HT1080 (cell line): ENCODE data around the gene EPG5. TPM values are rescaled to one million over a fixed set of nuclear protein-coding genes. Genes with fewer than 3 reads are reported as not detected.
"Not testable (repeated sequence)": the region's sequence is repeated elsewhere in the genome, so short reads cannot be mapped to it uniquely, and the experiment has no call there.

Source experiments
- DNase-seq: peaks from one replicate; pipeline ENCODE4 v3.0.0-alpha.2; 2015; ENCODE audit warnings: low read depth
- total RNA-seq: library from RNA; depleted of rRNA; stranded (reverse); fragments of >200 nt; shearing (Covaris generic); gene quantifications from 2 replicates; pipeline ENCODE4 v1.2.3, GENCODE V29; 2014

EPG5 gene
- total RNA-seq, 1 experiment from 2014 or later = 12.7 TPM

DNA sequence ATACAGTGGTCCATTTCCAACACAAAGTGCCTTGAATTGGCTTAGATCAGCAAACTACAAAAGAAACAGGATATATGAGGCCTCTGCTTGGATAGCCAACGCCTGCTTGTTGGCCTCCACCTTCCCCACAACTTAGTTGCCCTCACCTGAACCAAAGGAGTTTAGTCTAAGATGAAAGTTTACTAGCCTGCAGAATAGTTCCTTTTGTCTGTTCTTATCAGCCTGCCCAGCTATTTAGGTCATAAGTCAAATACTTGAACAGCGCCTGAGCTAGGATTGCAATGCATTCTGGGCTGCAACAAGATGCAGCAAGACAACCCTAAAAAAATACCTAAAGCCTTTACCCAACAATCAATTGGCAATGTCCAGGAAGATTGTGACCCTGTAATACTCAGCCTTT, 13.1 kb upstream of the EPG5 start:
- no peak for DNase-seq

DNA sequence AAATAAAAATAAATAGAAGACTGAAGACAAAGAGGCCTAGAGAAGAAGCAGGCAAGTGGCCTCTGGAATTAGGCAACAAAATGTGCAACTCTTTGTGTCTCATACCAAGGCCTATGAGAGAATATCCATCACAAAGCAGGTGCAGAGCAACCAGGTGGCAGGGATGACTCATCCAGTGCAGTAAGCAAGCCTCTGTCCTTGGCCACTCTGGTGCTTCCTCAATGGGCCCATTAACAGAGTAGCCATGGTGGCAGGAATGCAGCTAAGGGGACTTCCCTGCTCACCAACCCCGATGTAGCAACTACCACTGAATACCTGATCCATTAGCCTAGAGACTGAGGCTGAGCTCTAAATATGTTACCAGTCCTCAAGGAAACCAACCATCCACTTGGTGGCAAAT, 11.0 kb upstream of the EPG5 start:
- DNase-seq = no peak

DNA sequence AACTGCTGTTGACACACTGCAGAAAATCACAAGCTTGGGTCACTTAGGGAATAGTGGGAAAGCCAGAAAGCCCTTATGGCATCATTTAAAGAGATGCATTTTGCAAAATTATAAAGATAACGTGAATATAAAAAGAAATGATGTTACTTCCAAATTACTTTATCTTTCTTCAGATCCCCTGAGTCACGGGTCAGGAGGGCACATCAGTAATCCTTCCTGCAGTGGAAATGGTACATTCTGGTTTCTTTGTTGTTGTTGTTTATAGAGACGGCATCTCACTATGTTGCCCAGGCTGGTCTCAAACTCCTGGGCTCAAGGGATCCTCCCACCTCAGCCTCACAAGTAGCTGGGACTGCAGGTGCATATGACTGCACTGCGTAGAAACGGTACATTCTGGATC, 9.8 kb upstream of the EPG5 start:
- DNase-seq = no peak

DNA sequence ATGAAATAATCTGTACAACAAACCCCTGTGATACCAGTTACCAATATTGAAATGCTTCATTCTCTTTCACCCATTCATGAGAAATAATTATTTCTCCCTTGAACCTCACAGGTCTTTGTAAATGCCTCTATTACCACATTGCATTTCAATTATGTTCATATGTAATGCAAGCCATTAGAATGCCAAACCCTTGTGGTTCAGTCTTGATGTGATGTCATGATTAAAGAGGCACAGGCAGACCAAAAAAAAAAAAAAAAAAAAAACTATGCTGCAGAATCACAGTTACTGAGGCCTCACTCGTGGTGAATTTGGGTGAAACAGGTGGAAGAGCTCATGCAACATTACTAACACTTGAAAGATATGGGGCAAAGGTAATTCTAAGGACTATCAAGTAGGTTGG, 9.4 kb upstream of the EPG5 start:
- DNase-seq = no peak

DNA sequence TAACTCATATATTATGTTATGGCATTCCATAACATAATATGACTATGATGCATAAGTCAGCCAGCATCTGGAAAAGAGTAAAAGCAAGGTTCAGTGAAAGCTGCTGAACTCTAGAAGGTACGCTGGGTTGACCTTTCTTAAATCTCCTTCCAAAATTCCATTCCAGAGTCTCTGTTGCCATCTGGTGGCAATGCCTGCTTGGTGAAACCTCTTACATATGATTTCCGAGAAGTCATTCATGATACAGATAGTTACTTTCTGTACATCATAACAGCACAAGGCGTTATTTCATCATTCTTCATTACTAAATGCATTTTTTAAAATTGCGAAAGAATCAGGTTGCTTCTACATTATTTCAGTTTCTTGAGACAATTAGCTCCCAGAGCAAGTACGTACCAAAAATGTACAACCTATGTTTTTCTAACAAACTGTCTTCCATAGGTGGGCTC, 7.0 kb upstream of the EPG5 start:
- peak; percentile 73 for DNase-seq

DNA sequence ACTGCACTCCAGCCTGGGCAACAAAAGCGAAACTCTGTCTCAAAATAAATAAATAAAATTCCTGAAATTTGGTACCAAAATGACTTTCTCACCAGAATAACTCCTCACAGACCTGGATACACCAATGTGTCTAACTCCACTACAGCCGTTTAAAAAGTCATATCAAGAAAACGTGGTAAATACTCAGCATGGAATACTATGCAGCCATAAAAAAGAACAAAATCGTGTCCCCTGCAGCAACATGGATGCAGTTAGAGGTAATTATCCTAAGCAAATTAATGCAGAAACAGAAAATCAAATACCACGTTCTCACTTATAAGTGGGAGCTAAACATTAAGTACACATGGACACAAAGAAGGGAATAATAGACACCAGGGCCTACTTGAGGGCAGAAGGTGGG, 2.2 kb downstream of the EPG5 start:
- not testable (repeated sequence) for DNase-seq

DNA sequence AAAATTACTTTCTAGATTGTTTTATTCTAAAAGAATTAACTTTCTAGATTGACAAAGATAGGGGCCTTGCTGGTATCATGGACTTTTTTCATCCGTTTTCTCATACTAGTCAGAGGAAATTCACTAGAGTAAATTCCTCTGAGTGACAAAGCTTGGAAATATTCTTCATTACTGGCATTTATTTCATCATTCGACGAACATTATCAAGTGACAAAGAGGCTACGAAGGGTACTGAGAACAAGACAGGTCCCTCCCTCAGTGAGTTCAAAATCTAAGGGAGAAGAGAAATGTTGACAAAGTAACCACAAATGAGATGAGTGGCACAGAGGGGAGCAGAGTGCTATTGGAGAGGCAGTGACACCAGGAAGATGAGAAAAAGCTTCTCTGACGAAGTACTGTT, 4.3 kb downstream of the EPG5 start:
- DNase-seq = peak; percentile 81

DNA sequence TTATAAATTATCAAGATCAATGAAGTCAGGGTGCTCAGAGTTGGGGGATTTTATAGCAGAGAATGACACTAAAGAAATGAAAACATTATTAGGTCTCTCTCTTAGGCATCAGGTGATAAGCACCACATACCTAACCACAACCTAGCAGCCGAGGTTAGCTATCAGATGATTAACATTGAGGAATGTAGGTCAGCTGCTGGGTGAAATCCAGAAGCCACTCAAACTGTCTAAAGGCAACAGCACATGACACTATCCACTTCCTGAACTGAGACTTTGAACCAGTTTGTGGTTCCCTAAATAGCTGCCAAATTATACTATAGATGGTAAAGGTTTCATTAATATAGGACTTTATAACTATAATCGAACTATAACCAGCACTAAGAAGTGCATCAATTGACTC, 4.7 kb downstream of the EPG5 start:
- peak; percentile 85 for DNase-seq

DNA sequence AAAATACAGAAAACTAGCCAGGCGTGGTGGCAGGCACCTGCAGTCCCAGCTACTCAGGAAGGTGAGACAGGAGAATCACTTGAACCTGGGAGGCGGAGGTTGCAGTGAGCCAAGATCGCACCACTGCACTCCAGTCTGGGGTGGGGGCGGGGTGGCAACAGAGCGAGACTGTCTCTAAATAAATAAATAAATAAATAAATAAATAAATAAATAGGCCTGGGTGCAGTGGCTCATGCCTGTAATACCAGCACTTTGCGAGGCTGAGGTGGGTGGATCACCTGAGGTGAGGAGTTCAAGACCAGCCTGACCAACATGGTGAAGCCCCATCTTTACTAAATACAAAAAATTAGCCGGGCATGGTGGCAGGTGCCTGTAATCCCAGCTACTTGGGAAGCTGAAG, 7.6 kb downstream of the EPG5 start:
- DNase-seq = not testable (repeated sequence)

DNA sequence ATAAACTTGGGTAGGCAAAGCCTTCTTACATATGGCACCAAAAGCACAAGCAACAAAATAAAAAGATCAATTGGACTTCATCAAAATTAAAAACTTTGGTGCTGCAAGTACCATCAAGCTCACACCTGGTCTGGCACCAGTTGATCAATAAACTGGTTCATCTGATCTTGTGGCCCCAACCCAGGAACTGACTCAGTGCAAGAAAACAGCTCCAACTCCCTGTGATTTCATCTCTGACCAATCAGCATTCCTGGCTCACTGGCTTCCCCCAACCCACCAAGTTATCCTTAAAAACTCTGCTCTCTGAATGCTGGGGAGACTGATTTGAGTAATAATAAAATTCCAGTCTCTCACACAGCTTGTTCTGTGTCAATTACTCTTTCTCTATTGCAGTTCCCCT, 8.4 kb downstream of the EPG5 start:
- DNase-seq = peak; percentile 47

DNA sequence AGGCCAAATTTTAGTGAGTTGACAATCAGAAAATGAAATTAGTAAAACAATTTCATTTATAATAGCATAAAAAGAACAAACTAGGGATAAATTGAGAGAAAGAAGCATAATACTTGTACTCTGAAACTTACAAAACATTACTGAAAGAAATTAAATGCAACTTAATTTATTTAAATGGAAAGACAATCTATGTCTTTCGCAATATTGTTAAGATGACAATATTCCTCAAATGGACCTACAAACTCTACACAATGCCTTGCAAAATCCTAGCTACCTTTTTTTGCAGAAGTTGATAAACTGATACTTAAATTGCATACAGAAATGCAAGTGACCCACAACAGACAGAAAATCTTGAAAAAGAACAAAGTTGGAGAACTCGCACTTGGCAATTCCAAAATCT, 9.1 kb downstream of the EPG5 start:
- DNase-seq = no peak

DNA sequence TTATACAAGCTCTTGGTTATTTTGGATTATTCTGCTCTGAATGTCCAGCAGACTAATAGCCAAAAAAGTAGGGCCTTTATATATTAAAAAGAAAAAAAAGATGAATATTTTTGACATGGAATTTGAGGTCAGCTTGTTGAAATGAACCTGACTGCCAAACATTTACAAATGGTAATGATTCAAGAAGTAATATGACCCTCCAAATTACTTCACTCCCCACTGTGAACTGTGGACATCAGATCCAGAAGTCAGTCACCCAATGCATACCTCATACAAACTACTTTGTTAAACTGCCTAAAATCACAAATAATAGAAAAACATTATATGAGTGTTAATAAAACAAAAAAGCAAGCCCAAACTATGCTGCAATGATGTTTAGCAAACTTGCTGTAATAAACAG, 10.0 kb downstream of the EPG5 start:
- DNase-seq = peak; percentile 12

DNA sequence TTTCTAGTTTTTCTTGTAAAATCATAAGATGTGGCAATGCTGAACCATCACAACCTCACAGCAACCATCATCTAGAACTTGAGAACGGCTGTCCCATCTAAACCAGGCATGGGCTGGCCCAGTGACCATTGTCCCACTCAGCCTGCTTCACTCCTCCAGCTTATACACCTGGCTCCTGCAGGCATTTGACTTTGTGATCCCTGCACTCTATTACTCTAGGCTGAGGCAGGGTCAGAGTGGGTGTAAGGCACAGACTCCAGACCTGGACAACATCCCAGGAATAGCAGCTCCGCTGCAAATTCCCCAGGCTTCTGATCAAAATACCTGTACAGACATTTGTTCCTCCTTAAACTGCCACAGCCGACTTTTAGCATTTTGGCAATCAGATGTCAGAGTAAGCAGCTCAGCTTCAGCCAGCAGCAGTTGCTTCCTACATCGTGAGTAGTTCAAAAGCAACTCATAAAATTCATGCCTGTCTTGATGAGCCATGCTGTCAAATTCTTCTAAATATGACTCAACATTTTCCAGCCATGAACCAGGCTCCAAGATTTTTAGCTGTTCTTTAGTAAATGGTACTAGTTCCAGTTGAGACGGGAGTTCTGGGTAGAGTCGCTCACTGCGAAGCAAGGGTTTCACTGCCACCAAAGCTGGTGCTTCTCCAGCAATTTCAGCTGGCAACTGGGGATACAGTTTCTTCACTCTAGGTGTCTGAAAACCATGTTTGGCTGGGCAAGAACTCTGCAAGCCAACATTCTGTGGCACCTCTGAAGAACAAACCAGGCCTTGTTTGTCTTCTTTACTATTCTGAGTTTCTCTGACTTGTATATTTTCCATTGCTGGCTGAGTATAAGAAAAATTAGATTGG, 12.8 kb downstream of the EPG5 start:
- DNase-seq = peak; percentile 86

DNA sequence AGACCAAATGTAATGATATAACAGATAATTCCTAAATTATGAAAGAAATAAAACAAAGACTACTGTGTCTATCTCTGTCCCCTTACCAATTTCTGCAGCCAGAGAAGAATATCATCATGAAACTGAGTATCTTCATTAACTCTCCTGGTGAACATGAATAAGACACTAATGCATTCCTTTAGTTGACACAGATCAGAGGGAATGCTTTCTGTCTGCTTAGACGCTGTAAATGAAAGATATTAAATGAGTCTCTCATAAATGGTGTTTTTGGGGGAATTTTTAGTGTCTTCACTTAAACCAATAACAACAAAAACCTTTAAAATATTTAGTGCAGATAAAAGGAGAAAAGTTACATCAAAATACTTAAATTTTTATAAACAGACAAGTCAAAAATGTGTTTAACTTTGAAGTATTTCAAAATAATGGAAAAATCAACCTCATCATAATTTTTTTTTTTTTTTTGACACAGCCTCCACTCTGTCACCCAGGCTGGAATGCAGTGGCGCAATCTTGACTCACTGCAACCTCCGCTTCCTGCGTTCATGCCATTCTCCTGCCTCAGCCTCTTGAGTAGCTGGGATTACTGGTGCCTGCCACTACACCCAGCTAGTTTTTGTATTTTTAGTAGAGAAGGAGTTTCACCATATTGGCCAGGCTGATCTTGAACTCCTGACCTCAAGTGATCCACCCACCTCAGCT, 16.0 kb downstream of the EPG5 start:
- peak; percentile 91 for DNase-seq

DNA sequence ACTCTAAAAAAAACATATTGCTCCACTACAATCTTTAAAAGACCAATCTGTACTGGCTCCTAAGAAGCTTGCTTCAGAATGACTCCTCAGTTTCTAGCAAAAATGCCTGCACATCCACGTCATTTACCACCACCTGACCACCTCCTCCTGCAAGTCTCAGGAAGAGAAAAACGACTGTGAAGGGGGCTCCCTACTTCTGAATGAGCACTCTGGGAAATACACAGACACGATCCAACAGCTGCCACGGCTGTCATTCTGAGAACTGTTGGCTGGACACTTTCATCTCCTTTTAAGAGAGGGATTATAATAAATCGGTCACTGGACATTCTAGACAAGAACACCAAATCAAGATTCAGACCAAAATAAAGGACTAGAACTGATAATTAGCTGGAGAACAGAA, 21.5 kb downstream of the EPG5 start:
- DNase-seq = no peak

DNA sequence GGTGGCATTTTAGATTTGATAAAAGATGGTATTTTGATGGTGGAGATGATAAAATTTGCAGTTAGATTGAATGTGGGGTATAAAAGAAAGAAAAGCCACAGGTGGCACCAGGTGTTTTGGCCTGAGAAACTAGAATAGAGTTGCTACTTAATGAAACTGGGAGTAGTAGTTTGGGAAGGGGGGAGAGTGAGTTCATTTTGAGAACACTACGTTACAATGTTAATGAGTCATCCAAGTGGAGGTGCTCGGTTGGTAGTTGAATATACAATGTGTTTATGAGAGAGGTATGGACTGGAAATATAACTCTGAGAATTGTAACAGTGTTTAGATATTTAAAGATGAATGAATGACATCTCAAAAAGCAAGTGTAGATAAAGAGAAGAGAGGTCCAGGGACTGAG, 26.4 kb downstream of the EPG5 start:
- DNase-seq = no peak

DNA sequence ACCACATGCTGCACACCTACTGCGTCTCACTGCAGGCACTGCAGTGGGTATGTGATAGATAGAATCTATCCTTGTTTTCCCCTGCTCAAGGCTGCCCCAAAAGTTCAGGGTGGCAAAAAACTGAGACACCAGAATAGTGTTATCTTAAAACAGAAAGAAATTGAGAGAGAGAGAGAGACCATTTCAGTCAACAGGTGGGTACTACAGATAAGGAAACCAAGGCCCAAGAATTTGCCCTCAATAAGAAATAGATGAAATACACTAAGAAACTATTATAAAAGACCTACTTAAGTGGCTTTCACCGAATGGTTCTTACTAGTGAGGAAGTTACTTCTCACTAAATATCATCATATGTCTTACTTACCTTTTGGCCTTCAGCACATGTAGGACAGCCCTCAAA, 27.9 kb downstream of the EPG5 start:
- no peak for DNase-seq

DNA sequence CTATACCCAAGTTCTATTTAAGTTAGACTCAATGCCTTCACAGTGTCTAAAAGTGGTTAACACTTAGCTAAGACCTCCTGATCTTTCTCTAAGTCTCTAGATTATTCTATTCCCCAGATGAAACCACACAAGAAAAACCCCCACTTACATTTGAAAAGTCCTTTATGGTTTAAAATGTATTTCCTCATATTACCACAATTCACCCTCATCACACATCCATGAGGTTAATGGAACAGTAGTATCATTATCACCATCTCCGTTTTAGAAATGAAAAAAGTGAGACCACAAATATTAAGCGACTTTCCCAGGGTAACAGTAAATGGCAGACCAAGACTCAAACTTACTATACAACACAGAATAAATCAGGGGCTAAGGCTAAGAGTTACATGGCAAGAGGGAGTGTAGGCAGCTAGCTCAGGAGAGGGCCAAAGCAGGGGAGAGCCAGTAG, 28.6 kb downstream of the EPG5 start:
- no peak for DNase-seq

DNA sequence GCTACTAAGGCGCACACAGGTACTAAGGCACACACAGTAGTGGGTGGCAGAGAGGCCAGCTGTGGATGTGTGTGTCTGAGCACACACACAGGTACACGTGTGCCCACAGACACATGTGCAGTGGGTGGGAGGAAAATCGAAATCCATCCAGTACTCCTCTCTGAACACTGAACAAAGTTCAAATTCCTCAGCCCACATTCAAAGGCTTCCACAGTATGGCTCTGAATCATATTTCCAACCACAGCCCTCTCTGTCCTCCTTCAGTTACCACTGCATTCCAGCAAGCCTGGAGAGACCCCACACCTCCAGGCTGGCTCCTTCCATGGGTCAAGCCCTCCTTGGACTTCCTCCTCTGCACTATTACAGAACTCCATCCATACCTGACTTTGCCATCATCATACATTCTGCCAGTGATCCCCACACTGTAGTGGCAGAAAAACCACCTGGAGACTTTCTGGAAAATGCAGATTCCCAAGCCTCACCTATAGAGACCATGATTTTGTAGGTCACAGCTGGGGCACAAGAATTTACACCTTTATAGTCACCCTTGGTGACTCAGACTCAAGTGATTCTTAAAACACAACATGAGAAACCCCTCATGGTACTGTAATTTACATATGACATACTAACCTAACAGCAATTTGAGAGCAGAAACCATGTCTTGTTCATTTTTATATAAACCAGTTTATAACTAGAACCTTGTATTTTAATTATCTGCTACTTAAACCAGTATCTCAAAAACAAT, 31.4 kb downstream of the EPG5 start:
- DNase-seq = peak; percentile 51

DNA sequence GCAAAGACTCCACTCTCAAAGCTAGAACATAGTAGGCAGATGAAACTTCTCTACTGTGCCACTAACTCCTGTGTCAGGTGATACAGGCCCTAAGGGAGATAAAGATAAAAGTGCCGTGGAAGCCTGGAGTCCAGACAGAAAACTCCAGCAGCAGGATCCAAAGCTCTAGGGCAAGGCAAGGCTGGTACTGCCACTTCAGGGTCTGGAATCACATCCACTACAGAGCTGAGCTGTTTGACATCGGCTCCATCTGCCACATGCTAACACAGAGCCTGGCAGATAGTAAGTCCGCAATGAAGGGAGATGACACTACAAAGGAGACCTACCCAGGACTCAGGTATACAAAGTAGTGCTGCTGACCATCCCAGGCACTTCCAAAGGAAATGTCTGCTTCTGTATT, 34.4 kb downstream of the EPG5 start:
- no peak for DNase-seq

DNA sequence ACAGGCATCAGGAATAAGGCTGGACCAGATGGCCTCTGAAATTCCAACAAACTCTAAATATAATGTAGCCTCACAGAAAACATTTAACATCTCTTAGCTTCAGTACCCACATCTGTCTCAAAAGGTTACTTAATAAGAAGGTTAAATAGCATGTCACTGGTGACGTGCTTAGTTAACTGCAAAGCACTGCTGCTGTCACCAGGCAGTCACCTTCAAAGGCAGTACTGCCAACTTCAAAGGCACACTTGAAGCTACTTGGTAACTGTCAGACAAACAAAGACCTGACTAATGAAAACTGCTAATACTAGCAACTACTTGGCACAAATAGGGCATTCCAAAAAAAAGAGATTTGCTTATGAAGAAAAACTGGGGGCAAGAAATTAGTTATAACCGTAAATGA, 36.2 kb downstream of the EPG5 start:
- no peak for DNase-seq

DNA sequence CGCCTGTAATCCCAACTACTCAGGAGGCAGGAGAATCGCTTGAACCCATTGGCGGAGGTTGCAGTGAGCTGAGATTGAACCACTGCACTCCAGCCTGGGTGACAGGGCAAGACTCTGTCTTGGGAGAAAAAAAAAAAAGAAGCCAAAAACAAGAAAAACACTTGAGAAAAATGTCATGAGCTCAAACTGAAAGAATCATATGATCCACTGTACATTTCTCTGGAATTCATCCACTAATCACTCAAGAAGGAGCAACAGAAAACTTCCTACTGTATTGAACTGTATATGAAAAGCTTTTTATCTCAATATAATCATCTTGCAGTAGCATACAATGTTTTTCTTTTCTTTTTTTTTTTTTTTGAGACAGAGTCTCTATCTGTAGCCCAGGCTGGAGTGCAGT, 40.4 kb downstream of the EPG5 start:
- no peak for DNase-seq
